Adrenal gland (tissue), 12 donors: Measurements from ENCODE around the gene C3orf22. TPM values are rescaled to one million over a fixed set of nuclear protein-coding genes. Genes with fewer than 3 reads are reported as not detected.

Experiments used
- DNase-seq, 7 donors: peaks; one replicate each; pipeline ENCODE4 v3.0.0-alpha.2; 2019 to 2020
- H3K27ac ChIP-seq, 5 donors: fragments of 200-600 bp; sonication (generic) in 4 of 5; 1 replicate in 3 of 5; 2 replicates in 2 of 5; pipeline versions ENCODE4 v1.5.1 to v1.8.0; 2016 to 2020; ENCODE audit warnings: mild to moderate bottlenecking in 1 of 5
- H3K27me3 ChIP-seq: fragments of 200-600 bp; 2 replicates; pipeline ENCODE4 v1.8.0; 2021
- H3K36me3 ChIP-seq, 2 donors: fragments of 200-600 bp; replicated peaks in 1 of 2; 1 replicate in 1 of 2; 2 replicates in 1 of 2; pipeline versions ENCODE4 v1.5.1 to v1.8.0; 2018 to 2022
- H3K4me1 ChIP-seq, 2 donors: fragments of 200-600 bp; replicated peaks in 1 of 2; 1 replicate in 1 of 2; 2 replicates in 1 of 2; pipeline versions ENCODE4 v1.5.1 to v1.8.0; 2018 to 2021
- H3K4me3 ChIP-seq, 4 donors: fragments of 200-600 bp; sonication (generic) in 3 of 4; one replicate each; pipeline ENCODE4 v1.5.1; 2016 to 2018
- H3K9me3 ChIP-seq, 3 donors: fragments of 200-600 bp; sonication (generic) in 1 of 3; replicated peaks in 1 of 3; 1 replicate in 2 of 3; 2 replicates in 1 of 3; pipeline versions ENCODE4 v1.5.1 to v1.8.0; 2016 to 2021
- POLR2A ChIP-seq, 2 donors: fragments of 450-650 bp; IDR thresholded peaks; one replicate each; pipeline ENCODE4 v1.6.1; 2017; ENCODE audit warnings: antibody characterized with exemption in 2 of 2, mild to moderate bottlenecking in 2 of 2, moderate library complexity in 1 of 2
- WGBS, 4 donors: extraction: QIAGEN DNeasy Blood & Tissue Kit in 2 of 4; methylation state at CpG; one replicate each; pipeline versions ENCODE4 v1.1.5 to v1.1.7; 2013 to 2017; 5-methylcytosine and 5-hydroxymethylcytosine counted together
- intact Hi-C, 2 donors: fragments of 100-400 bp; cut with DNase I; formaldehyde crosslinking; loops; one replicate each; pipeline versions ENCODE4 v1.14.1 to v1.15.0; 2022 to 2023
- polyA plus RNA-seq, 3 donors: library from polyadenylated mRNA; stranded (reverse); fragments of 200-250 nt in 2 of 3; fragments of 350-450 nt in 1 of 3; fragmentation: Illumina TruSeq in 1 of 3; extraction: RNeasy Lipid Tissue Mini Kit (QIAGEN cat#74804) in 1 of 3; gene quantifications; one replicate each; pipeline ENCODE4 v1.2.3, GENCODE V29; 2013 to 2014
- total RNA-seq, 9 donors: library from RNA; depleted of rRNA in 4 of 9; stranded (reverse); fragments of >200 nt in 4 of 9; fragments of 120-200 nt in 1 of 9; fragmentation: NEBNext Ultra II Directional in 1 of 9; extraction: Animal tissue kit (Norgen Biotek cat#: 25700) in 1 of 9; gene quantifications; one replicate each; pipeline versions ENCODE4 v1.1.0 to v1.2.4, GENCODE V29; 2013 to 2023
- TF ChIP-seq, protein P1 (sequence below), 6 experiments: fragments of 450-650 bp in 4 of 6; fragments of 200-600 bp in 2 of 6; sonication (generic) in 1 of 6; IDR thresholded peaks; 1 replicate in 5 of 6; 2 replicates in 1 of 6; pipeline versions ENCODE4 v1.5.1 to v1.8.0; 2016 to 2021; ENCODE audit warnings: antibody characterized with exemption in 6 of 6, mild to moderate bottlenecking in 2 of 6, moderate library complexity in 1 of 6
- donor health status: healthy with polysubstance abuse.
- donor health status: Bipolar disorder and iron deficiency.
- donor health status: DM: yes; HTN: yes; CAD: no.
- donor health status: DM: no; HTN: no; CAD: no.
- donor health status: DM: no; HTN: no; CAD: no.
- donor health status: DM: yes; HTN: yes; CAD: no.

Gene C3orf22
- total and polyA plus RNA-seq, 12 donors: not detected

DNA sequence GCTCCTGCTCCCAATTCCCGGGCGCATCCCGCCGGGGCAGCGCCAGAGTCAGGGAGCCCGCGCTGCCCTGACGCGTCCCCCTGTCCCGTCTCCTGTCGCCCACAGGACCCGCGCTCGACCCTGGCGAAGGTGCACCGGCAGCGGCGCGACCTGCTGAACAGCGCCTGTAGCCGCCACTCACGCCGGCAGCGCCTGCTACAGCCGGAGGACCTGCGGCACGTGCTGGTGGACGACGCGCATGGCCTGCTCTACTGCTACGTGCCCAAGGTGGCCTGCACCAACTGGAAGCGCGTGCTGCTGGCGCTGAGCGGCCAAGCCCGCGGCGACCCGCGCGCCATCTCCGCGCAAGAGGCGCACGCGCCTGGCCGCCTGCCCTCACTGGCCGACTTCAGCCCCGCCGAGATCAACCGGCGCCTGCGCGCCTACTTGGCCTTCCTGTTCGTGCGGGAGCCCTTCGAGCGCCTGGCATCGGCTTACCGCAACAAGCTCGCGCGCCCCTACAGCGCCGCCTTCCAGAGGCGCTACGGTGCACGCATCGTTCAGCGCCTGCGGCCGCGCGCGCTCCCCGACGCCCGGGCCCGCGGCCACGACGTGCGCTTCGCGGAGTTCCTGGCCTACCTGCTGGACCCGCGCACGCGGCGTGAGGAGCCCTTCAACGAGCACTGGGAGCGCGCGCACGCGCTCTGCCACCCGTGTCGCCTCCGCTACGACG, 16.9 kb downstream of the C3orf22 start:
- WGBS, 4 donors: 33 to 79% (median 49%) methylated on average over 12 to 101 of the region's 101 CpGs
- intact Hi-C loops: no loop called here
- Histone ChIP-seq H3K36me3 (no peaks in the 10 kb centered on the region), H3K4me3 (no peak overlapping the region), H3K4me1 (no peaks in the 10 kb centered on the region), H3K9me3 (no peaks in the 10 kb centered on the region), H3K27ac (no peak overlapping the region), H3K27me3 (peaks cover 22% of the 10 kb centered on the region)
- TF ChIP-seq POLR2A (IDR thresholded peaks at IDR 0.05): no peak
- TF ChIP-seq, protein P1, sequence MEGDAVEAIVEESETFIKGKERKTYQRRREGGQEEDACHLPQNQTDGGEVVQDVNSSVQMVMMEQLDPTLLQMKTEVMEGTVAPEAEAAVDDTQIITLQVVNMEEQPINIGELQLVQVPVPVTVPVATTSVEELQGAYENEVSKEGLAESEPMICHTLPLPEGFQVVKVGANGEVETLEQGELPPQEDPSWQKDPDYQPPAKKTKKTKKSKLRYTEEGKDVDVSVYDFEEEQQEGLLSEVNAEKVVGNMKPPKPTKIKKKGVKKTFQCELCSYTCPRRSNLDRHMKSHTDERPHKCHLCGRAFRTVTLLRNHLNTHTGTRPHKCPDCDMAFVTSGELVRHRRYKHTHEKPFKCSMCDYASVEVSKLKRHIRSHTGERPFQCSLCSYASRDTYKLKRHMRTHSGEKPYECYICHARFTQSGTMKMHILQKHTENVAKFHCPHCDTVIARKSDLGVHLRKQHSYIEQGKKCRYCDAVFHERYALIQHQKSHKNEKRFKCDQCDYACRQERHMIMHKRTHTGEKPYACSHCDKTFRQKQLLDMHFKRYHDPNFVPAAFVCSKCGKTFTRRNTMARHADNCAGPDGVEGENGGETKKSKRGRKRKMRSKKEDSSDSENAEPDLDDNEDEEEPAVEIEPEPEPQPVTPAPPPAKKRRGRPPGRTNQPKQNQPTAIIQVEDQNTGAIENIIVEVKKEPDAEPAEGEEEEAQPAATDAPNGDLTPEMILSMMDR (IDR thresholded peaks at IDR 0.05): no peak
- peak in 6 of 7 donors; percentile 2 to 23 (median 10) for DNase-seq

DNA sequence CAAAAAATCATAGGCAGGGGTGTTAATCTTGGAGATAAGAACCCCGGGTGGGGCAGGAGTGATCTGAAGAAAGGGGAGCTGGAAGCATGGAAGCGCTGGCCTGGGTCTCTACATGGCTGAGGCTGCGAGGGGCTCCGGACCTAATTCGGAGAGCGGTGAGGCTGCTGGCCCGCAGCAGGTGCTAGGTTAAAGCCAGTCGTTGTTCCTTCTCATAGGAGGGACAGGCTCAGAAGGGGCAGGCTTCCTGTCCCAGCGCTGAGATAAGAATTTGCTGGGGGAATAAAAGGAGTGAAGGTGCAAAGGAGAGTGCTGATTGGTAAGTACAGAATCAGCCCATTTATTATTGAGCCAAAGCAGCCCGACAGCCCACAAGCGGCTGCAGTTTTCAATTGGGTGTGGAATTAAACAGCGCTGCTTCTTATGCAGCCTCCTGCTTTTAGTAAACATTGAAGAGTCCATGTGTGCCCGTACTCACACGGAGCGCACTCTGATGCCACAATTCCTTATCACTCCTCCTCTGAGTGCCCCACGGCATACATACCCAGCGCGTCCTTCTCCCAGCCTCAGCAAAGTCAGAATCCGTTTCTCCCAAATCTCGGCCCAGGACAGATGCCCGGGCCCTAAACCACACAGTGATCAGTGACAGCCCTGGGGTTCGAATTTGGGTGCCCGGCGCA, 17.6 kb downstream of the C3orf22 start:
- no peak overlapping the region for H3K4me3 ChIP-seq
- no peaks in the 10 kb centered on the region for H3K4me1 ChIP-seq
- no peaks in the 10 kb centered on the region for H3K36me3 ChIP-seq
- TF ChIP-seq, protein P1 (IDR thresholded peaks at IDR 0.05): no peak
- no peak for TF ChIP-seq POLR2A (IDR thresholded peaks at IDR 0.05)
- intact Hi-C loops: no loop called here
- WGBS, 4 donors: 63 to 70% (median 67%) methylated on average over 22 to 24 of the region's 24 CpGs
- H3K27me3 ChIP-seq: peaks cover 22% of the 10 kb centered on the region
- no peak overlapping the region for H3K27ac ChIP-seq
- no peaks in the 10 kb centered on the region for H3K9me3 ChIP-seq
- peak in 6 of 7 donors; percentile 2 to 23 (median 10) for DNase-seq

DNA sequence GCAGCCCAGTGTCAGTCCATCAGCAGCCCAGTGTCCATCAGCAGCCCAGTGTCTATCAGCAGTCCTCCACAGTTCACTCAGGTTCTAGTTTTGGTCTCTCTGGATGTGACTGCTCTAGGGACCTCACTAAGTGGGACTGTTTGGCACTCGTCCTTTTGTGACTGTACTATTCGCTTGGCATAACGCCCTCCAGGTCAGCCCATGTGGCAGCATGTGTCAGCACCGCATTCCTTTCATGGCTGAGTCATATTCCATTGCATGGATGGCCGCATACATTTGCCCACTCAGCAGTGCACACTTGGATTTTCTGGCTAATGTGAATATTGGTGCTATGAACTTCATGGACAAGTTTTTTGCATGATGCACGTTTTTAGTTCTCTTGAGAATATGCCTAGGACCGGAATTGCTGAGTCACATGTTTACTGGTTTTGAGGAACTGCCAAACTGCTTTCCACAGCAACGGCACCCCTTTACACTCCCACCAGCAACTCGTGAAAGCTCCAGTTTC, 18.3 kb downstream of the C3orf22 start:
- intact Hi-C loops: no loop called here
- Histone ChIP-seq H3K27ac (no peak overlapping the region), H3K4me1 (no peaks in the 10 kb centered on the region), H3K4me3 (no peak overlapping the region), H3K36me3 (no peaks in the 10 kb centered on the region), H3K27me3 (peaks cover 22% of the 10 kb centered on the region), H3K9me3 (no peaks in the 10 kb centered on the region)
- peak; percentile 57 to 91 (median 79) for DNase-seq
- TF ChIP-seq POLR2A (IDR thresholded peaks at IDR 0.05): no peak
- TF ChIP-seq, protein P1 (IDR thresholded peaks at IDR 0.05): no peak
- WGBS, 4 donors: 20 to 32% (median 24%) methylated on average over 9 of the region's 9 CpGs

DNA sequence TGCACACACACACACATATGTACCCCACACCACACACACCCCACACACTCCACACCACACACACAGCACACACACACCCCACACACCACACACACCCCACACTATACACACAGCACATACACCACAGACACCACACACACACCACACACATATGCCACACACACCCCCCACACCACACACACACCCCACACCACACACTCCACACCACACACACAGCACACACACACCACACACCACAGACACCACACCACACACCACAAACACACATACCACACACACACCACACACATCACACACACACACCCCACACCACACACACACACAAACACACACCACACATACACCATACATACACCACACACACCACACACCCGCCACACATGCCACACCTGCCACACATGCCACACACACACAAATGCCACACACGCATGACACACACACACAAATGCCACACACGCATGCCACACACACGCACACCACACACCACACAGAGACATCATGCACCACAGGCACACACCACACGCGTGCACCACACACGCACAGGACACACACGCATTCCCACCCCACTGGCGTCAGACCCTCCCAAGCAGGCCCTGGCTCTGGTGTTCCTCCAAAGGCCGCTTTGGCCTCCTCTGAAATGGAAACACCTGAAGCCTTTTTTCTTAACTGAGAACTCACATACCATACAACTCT, 19.0 kb downstream of the C3orf22 start:
- DNase-seq: peak in 5 of 7 donors; percentile 3 to 46 (median 12)
- TF ChIP-seq, protein P1 (IDR thresholded peaks at IDR 0.05): no peak
- no peak for TF ChIP-seq POLR2A (IDR thresholded peaks at IDR 0.05)
- no peaks in the 10 kb centered on the region for H3K4me1 ChIP-seq
- H3K9me3 ChIP-seq: no peaks in the 10 kb centered on the region
- no peak overlapping the region for H3K4me3 ChIP-seq
- peaks cover 22% of the 10 kb centered on the region for H3K27me3 ChIP-seq
- intact Hi-C loops: no loop called here
- no peak overlapping the region for H3K27ac ChIP-seq
- H3K36me3 ChIP-seq: no peaks in the 10 kb centered on the region
- WGBS, 4 donors: 86 to 100% (median 93%) methylated on average over 9 to 10 of the region's 10 CpGs
